GM12872 (cell line): Measurements from ENCODE around the gene RNF32.

Experiments
- TF ChIP-seq, protein P1 (sequence below): IDR thresholded peaks from 3 replicates; pipeline ENCODE4 v1.5.1; 2011; ENCODE audit warnings: low read depth, mild to moderate bottlenecking, low read length, moderate library complexity; ENCODE audit not compliant: insufficient read depth

Gene RNF32

DNA sequence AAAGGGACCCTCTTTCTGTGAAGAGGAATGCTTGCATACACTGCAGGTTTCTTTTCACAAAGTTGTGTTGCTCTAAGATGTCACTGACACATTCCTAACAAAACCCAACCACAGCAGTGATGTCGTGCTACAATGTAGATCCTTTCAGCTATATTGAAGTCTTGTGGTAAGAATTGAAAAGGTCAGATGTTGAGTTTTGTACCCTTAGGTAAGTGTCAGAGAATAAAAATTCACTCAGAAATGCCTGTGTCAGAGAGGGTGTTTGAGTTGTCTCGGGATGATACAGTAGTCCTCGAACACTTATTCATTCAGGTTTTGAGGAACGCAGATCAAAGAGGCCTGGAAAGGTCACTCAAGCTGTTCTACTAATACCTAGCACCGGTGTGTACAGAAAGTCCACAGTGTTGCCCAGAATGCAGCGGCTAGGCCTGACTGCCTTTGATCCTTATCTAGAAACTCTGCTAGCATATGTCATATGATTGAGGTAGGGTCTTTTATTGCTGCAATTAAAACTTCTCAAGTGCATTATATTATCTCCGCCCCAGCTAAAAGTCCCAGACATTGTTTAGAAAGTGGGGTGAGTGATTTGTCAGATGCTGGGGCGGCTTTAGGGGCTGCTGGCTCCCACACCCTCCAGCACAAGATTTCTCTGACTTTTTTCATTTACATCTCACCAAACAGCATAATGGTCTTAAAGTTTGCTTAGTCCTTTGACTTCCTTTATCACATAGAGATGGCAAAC is 26.0 kb downstream of the RNF32 start:
- TF ChIP-seq, protein P1, sequence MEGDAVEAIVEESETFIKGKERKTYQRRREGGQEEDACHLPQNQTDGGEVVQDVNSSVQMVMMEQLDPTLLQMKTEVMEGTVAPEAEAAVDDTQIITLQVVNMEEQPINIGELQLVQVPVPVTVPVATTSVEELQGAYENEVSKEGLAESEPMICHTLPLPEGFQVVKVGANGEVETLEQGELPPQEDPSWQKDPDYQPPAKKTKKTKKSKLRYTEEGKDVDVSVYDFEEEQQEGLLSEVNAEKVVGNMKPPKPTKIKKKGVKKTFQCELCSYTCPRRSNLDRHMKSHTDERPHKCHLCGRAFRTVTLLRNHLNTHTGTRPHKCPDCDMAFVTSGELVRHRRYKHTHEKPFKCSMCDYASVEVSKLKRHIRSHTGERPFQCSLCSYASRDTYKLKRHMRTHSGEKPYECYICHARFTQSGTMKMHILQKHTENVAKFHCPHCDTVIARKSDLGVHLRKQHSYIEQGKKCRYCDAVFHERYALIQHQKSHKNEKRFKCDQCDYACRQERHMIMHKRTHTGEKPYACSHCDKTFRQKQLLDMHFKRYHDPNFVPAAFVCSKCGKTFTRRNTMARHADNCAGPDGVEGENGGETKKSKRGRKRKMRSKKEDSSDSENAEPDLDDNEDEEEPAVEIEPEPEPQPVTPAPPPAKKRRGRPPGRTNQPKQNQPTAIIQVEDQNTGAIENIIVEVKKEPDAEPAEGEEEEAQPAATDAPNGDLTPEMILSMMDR, result no peak

DNA sequence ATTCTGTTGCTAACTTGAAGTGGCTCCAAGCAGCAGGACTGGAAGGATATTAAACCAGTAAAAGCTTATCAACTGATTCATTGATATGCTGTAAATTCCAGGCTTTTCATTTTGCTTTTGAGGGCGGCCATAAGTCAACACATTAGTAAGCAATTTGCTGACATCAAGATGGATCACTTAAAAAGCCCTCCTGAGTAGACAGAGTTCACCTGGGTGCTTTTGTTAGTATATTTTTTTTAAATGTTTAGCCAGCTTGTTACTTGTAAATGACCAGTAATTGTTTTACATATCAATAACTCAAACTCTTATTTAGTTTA is 26.5 kb downstream of the RNF32 start:
- TF ChIP-seq, protein P1, result no peak

DNA sequence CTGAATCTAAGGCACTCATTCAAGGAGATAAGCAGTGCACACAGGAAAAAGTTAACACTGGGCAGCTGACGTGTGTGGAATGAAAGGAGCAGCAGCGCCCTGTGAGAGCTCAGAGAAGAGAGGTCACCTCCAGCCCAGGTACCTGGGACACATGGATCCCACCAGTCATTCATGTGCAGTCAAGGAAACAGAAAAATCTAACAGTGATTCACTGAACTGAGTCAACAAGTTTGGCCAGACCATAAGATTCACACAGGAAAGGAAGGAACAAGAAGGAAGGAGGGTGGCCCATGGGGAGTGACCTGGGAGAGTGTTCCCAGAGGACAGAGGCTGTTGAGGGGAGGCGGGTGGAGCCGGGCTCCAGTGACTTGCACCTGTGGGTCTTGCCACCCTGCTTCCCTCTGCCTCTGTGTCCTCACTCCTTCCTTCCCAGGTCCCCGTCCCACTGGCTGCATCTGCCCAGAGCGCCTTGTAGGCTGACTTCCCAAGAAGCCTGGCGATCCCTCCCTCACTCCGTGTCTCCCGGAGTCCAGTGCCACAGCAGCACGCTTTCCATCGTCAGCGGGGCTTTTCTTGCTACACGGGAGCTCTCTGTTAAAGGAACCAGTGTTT is 27.7 kb downstream of the RNF32 start:
- TF ChIP-seq, protein P1, result no peak

DNA sequence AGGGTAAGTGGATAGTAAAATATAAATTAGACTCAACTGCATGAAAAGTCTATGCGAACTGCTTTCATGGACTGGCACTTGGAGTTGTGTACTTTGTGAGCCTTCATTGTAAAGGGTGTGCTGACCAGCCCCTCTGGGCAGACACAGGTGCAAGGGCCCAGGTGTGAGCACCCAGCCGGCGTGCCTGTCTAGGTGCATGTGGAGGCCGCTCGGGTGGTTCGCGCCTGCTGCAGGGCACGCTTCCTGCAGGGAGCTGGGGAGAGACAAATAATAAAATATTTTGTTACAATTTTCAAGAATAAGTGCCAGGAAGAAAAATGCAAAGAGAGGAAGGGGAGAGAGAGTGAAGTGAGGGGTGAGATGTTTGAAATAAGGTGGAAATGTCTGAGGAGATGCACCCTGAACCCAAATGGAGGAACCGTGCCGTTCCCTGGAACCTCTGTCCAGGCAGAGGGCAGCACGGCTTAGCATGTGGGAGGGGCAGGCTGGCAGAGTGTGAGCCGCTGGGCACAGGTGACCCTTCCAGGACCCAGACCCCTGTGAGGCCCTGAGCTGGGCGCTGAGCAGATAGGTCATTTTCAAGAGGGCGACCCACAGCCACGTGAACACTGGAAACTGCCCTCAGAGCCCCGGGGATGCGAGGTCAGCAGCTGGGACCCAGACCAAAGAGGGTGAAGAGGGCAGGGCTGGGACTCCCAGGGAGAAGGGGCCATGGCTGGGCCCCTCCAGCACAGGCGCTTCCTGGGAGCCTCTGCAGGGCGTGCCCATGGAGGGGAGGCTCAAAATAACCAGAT is 28.7 kb downstream of the RNF32 start:
- TF ChIP-seq, protein P1, result no peak

DNA sequence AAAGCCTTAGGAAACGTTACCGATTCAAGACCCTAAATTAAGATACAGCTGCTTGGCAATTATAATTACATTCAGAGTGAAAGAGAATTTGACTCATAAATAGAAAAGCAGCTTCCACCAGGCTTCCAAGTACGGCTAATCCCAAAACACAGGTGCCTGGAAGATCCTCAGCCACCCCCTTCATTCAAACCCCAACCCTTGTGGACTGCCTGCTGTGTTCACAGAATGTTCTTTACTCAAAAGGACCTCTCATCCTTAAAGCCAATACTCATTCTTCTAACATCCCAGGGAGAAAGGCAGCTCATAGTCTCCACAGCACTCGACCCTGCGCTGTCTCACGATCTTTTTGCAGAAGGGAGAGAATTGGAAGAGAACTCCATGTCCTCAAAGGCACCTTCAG is 32.9 kb downstream of the RNF32 start:
- TF ChIP-seq, protein P1, result no peak

DNA sequence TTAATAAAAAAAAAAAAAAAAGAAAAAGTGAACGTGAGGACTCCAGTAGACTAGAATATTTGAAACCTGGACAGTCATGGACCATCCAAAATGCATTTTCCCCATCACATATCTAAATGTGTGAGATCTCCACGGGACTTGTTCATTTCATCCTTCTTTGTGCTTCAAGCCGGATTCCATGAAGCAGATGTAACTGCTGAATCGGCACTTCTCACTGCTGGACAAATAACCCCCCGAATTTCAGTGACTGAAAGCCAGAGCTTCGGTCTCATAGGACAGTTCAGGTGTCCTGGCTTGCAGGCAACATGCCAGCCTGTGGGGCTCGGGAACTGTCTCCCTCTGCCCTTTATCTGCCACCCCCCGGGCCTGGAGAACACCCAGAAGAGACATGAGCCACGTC is 33.3 kb downstream of the RNF32 start:
- TF ChIP-seq, protein P1, result no peak

DNA sequence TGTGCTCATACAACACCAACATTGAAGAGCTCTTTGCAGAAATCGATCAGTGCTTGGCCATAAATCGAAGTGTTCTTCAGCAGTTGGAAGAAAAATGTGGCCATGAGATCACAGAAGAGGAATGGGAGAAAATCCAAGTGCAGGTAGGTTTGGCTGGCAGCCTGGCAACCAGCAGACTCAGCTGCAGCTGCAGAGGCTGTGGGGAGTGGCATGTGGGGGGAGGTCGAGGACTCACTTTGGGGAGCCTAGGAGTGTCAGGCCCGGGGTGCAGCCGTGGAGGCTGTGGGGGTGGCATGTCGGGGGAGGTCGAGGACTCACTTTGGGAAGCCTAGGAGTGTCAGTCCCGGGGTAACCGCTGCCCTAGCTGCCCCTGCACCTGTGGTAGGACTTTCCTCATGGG is 35.1 kb downstream of the RNF32 start:
- TF ChIP-seq, protein P1, result no peak
